Upper lobe of left lung (tissue), 4 donors: ENCODE results near the gene GLYATL3.

ENCODE experiments used
- EP300 ChIP-seq, 4 donors: sonication (generic); formaldehyde crosslinking; IDR thresholded peaks; one replicate each; pipeline ENCODE4 v1.5.1; 2017; ENCODE audit warnings: antibody characterized with exemption in 4 of 4, control low read depth in 2 of 4
- POLR2A ChIP-seq, 4 donors: fragments of 450-650 bp; IDR thresholded peaks; one replicate each; pipeline ENCODE4 v1.5.1; 2016 to 2017; ENCODE audit warnings: antibody characterized with exemption in 4 of 4, mild to moderate bottlenecking in 2 of 4
- POLR2AphosphoS5 ChIP-seq, 2 donors: sonication (generic); formaldehyde crosslinking; IDR thresholded peaks; one replicate each; pipeline ENCODE4 v1.5.1; 2017; ENCODE audit warnings: antibody characterized with exemption in 2 of 2
- TF ChIP-seq, protein P1 (sequence below), 6 experiments: fragments of 450-650 bp in 4 of 6; fragments of 200-600 bp in 2 of 6; sonication (generic) in 2 of 6; IDR thresholded peaks; one replicate each; pipeline ENCODE4 v1.5.1; 2016 to 2019; ENCODE audit warnings: antibody characterized with exemption in 6 of 6

DNA sequence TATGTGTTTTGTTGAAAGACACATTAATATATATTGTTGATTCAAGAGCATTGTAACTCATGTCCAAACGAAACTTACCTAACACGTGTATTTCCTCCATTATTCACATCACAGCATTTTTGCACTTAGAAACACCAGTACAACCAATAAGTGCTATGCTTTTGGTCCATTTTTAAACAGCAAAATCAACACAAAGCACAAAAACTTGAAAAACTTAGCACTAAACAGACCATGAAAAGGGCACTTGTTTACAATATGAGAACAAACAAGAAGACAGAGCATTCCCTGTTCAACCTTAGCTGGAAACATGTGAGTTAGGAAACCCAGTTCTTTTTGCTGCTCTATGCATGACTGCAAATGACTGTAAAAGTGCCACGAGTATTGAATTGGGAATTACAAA lies 9.6 kb downstream of the GLYATL3 start:
- TF ChIP-seq, protein P1, sequence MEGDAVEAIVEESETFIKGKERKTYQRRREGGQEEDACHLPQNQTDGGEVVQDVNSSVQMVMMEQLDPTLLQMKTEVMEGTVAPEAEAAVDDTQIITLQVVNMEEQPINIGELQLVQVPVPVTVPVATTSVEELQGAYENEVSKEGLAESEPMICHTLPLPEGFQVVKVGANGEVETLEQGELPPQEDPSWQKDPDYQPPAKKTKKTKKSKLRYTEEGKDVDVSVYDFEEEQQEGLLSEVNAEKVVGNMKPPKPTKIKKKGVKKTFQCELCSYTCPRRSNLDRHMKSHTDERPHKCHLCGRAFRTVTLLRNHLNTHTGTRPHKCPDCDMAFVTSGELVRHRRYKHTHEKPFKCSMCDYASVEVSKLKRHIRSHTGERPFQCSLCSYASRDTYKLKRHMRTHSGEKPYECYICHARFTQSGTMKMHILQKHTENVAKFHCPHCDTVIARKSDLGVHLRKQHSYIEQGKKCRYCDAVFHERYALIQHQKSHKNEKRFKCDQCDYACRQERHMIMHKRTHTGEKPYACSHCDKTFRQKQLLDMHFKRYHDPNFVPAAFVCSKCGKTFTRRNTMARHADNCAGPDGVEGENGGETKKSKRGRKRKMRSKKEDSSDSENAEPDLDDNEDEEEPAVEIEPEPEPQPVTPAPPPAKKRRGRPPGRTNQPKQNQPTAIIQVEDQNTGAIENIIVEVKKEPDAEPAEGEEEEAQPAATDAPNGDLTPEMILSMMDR (IDR thresholded peaks at IDR 0.05), result no peak
- no peak for TF ChIP-seq EP300 (IDR thresholded peaks at IDR 0.05)
- no peak for TF ChIP-seq POLR2AphosphoS5 (IDR thresholded peaks at IDR 0.05)
- TF ChIP-seq POLR2A (IDR thresholded peaks at IDR 0.05), result no peak
